ENCODE results near the gene LRIT2.

The LRIT2 gene

GRCh38 chr10:84225427-84226173, at the start of gene LRIT2:
Gene LRIT2 (minus strand): TSS chr10:84225544. CDS start chr10:84225520, 24 bp downstream.
- no peak for DNase-seq (ENCODE audit: low read depth in 3 of 3)

- DNase-seq (ENCODE audit: low read depth in 3 of 3), result no peak
Measured at GRCh38 chr10:84270708-84271107, 45.4 kb upstream of the LRIT2 start.

- DNase-seq (ENCODE audit: low read depth in 3 of 3), result no peak
Measured at GRCh38 chr10:84269773-84270172, 44.4 kb upstream of the LRIT2 start.

- DNase-seq (ENCODE audit: low read depth in 3 of 3), result no peak
Measured at GRCh38 chr10:84269162-84269561, 43.8 kb upstream of the LRIT2 start.

- peak; percentile 59 to 76 (median 70) for DNase-seq (ENCODE audit: low read depth in 3 of 3)
Measured at GRCh38 chr10:84267503-84268126, 42.3 kb upstream of the LRIT2 start.

- no peak for DNase-seq (ENCODE audit: low read depth in 3 of 3)
Measured at GRCh38 chr10:84265418-84265817, 40.1 kb upstream of the LRIT2 start.

- peak; percentile 34 to 53 (median 44) for DNase-seq (ENCODE audit: low read depth in 3 of 3)
Measured at GRCh38 chr10:84264611-84265141, 39.3 kb upstream of the LRIT2 start.

GRCh38 chr10:84263716-84264115, 38.4 kb upstream of the LRIT2 start:
- no peak for DNase-seq (ENCODE audit: low read depth in 3 of 3)

- no peak for DNase-seq (ENCODE audit: low read depth in 3 of 3)
Measured at GRCh38 chr10:84262190-84262956, 37.0 kb upstream of the LRIT2 start.

GRCh38 chr10:84261236-84261915, 36.0 kb upstream of the LRIT2 start:
- no peak for DNase-seq (ENCODE audit: low read depth in 3 of 3)

- DNase-seq (ENCODE audit: low read depth in 3 of 3), result no peak
Measured at GRCh38 chr10:84258034-84258695, 32.8 kb upstream of the LRIT2 start.

- DNase-seq (ENCODE audit: low read depth in 3 of 3), result no peak
Measured at GRCh38 chr10:84257343-84258020, 32.1 kb upstream of the LRIT2 start.

- DNase-seq (ENCODE audit: low read depth in 3 of 3), result peak; percentile 23 to 69 (median 34)
Measured at GRCh38 chr10:84256510-84257342, 31.4 kb upstream of the LRIT2 start.

- no peak for DNase-seq (ENCODE audit: low read depth in 3 of 3)
Measured at GRCh38 chr10:84254552-84255478, 29.5 kb upstream of the LRIT2 start.

GRCh38 chr10:84248794-84249193, 23.4 kb upstream of the LRIT2 start:
- DNase-seq (ENCODE audit: low read depth in 3 of 3), result no peak

GRCh38 chr10:84247496-84247895, 22.2 kb upstream of the LRIT2 start:
- DNase-seq (ENCODE audit: low read depth in 3 of 3), result no peak

GRCh38 chr10:84244651-84245270, 19.4 kb upstream of the LRIT2 start, which contains the start of gene RGR:
Gene RGR (plus strand): TSS chr10:84245053. CDS start chr10:84245091, 38 bp downstream.
- DNase-seq (ENCODE audit: low read depth in 3 of 3), result no peak

GRCh38 chr10:84243759-84244158, 18.4 kb upstream of the LRIT2 start:
- no peak for DNase-seq (ENCODE audit: low read depth in 3 of 3)

Data from stimulated activated CD4-positive, alpha-beta T cell treated with anti-CD3 and anti-CD28 coated beads, TNF-alpha, amount 100 ng/mL, for 48 hours (primary cell).